Smooth muscle cell (in vitro differentiated cells): ENCODE data around the gene RUFY1. TPM values are rescaled to one million over a fixed set of nuclear protein-coding genes. Genes with fewer than 3 reads are reported as not detected.

Experiments
- DNase-seq: peaks from one replicate; lab custom pipeline; 2025; ENCODE audit not compliant: unreplicated experiment; lab: John Stamatoyannopoulos, UW
- H2AFZ ChIP-seq: fragments of 200-600 bp; sonication (generic); 2 replicates; pipeline ENCODE4 v1.6.0; 2016; ENCODE audit warnings: antibody characterized with exemption, low read depth, mild to moderate bottlenecking
- H3F3A ChIP-seq: fragments of 200-600 bp; sonication (generic); 2 replicates; pipeline ENCODE4 v1.6.0; 2017; ENCODE audit warnings: antibody characterized with exemption, low read depth
- H3K27ac ChIP-seq: fragments of 200-600 bp; sonication (generic); 2 replicates; pipeline ENCODE4 v1.5.1; 2016; ENCODE audit warnings: low read depth, mild to moderate bottlenecking
- H3K27me3 ChIP-seq: fragments of 200-600 bp; sonication (generic); 2 replicates; pipeline ENCODE4 v1.6.1; 2016; ENCODE audit warnings: low read depth, mild to moderate bottlenecking
- H3K36me3 ChIP-seq: fragments of 200-600 bp; sonication (generic); 2 replicates; pipeline ENCODE4 v1.5.1; 2016; ENCODE audit warnings: low read depth
- H3K4me1 ChIP-seq: fragments of 200-600 bp; sonication (generic); 2 replicates; pipeline ENCODE4 v1.5.1; 2016; ENCODE audit warnings: low read depth
- H3K4me2 ChIP-seq: fragments of 200-600 bp; sonication (generic); 2 replicates; pipeline ENCODE4 v1.6.0; 2016; ENCODE audit warnings: mild to moderate bottlenecking
- H3K4me3 ChIP-seq: fragments of 200-600 bp; sonication (generic); 2 replicates; pipeline ENCODE4 v1.5.1; 2016; ENCODE audit warnings: mild to moderate bottlenecking
- H3K79me2 ChIP-seq: fragments of 200-600 bp; sonication (generic); 2 replicates; pipeline ENCODE4 v1.6.0; 2016; ENCODE audit warnings: low read depth, mild to moderate bottlenecking
- H3K9ac ChIP-seq: fragments of 200-600 bp; sonication (generic); 2 replicates; pipeline ENCODE4 v1.6.0; 2016; ENCODE audit warnings: low read depth
- H3K9me3 ChIP-seq: fragments of 200-600 bp; sonication (generic); replicated peaks from 2 replicates; pipeline ENCODE4 v1.5.1; 2016; ENCODE audit warnings: low read depth
- H4K20me1 ChIP-seq: fragments of 200-600 bp; sonication (generic); 2 replicates; pipeline ENCODE4 v1.6.0; 2016; ENCODE audit warnings: low read depth
- CTCF ChIP-seq: fragments of 200-600 bp; sonication (generic); IDR thresholded peaks from 2 replicates; pipeline ENCODE4 v1.5.1; 2017; ENCODE audit warnings: borderline replicate concordance, mild to moderate bottlenecking, antibody characterized with exemption; ENCODE audit not compliant: insufficient read depth, poor library complexity, severe bottlenecking
- WGBS: methylation state at CpG from one replicate; pipeline ENCODE4 v1.1.7; 2016; ENCODE audit warnings: low lambda C conversion rate; 5-methylcytosine and 5-hydroxymethylcytosine counted together
- polyA plus RNA-seq: library from polyadenylated mRNA; unstranded; fragments of >200 nt; fragmentation: Nextera tagmentation; extraction: Ambion mirVana; gene quantifications from 2 replicates; pipeline ENCODE4 v1.2.1, GENCODE V29; 2016
- total RNA-seq: library from RNA; depleted of rRNA; stranded (reverse); fragments of >200 nt; gene quantifications from 2 replicates; pipeline ENCODE4 v1.2.3, GENCODE V29; 2014

RUFY1 gene
- total and polyA plus RNA-seq, 2 experiments from 2014 or later, result 23.8 to 26.4 TPM

GRCh38 chr5:179533024-179533423 lies 17.3 kb upstream of the RUFY1 start:
- Histone ChIP-seq H3K4me1 (peaks cover 6% of the 10 kb centered on the region), H3F3A (peaks cover 3% of the 10 kb centered on the region), H3K4me2 (no peak overlapping the region), H3K79me2 (no peaks in the 10 kb centered on the region), H3K27me3 (no peaks in the 10 kb centered on the region), H2AFZ (no peak overlapping the region), H3K9ac (no peak overlapping the region), H4K20me1 (no peaks in the 10 kb centered on the region), H3K36me3 (no peaks in the 10 kb centered on the region), H3K27ac (no peak overlapping the region), H3K9me3 (no peaks in the 10 kb centered on the region), H3K4me3 (no peak overlapping the region)
- DNase-seq, result no peak
- WGBS, result 82% methylated on average over 6 of the region's 6 CpGs
- TF ChIP-seq CTCF, result no peak

DNA sequence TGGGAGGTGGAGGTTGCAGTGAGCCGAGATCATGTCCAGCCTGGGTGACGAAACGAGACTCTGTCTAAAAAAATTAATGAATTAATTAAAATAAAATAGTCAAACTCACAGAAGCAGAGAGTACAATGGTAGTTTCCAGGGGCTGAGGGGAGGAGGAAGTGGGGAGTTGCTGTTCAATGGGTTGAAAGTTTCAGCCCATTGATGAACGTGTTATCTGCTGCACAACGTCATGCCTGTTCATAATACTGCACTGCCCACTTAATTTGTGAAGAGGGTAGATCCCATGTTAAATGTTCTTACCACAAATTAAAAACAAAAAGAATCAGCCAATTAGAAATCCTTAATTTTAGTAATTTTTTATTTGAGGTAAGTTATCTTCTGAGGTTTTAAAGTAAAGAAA lies 16.4 kb upstream of the RUFY1 start:
- no peaks in the 10 kb centered on the region for H3K9me3 ChIP-seq
- no peak for TF ChIP-seq CTCF
- H3K27ac ChIP-seq, result no peak overlapping the region
- H4K20me1 ChIP-seq, result no peaks in the 10 kb centered on the region
- 91% methylated on average over 5 of the region's 5 CpGs for WGBS
- no peaks in the 10 kb centered on the region for H3K36me3 ChIP-seq
- H2AFZ ChIP-seq, result no peak overlapping the region
- H3K4me2 ChIP-seq, result no peak overlapping the region
- peaks cover 6% of the 10 kb centered on the region for H3K4me1 ChIP-seq
- no peaks in the 10 kb centered on the region for H3K79me2 ChIP-seq
- no peak for DNase-seq
- H3F3A ChIP-seq, result peaks cover 3% of the 10 kb centered on the region
- no peak overlapping the region for H3K9ac ChIP-seq
- H3K4me3 ChIP-seq, result no peak overlapping the region
- H3K27me3 ChIP-seq, result no peaks in the 10 kb centered on the region

- Histone ChIP-seq H3K27ac (no peak overlapping the region), H3K4me2 (no peak overlapping the region), H3K4me1 (peaks cover 6% of the 10 kb centered on the region), H3K9me3 (no peaks in the 10 kb centered on the region), H3K9ac (no peak overlapping the region), H2AFZ (no peak overlapping the region), H3K27me3 (no peaks in the 10 kb centered on the region), H3F3A (peaks cover 3% of the 10 kb centered on the region), H3K36me3 (no peaks in the 10 kb centered on the region), H3K79me2 (no peaks in the 10 kb centered on the region), H3K4me3 (no peak overlapping the region), H4K20me1 (no peaks in the 10 kb centered on the region)
- DNase-seq, result no peak
- WGBS, result 95% methylated on average over 12 of the region's 12 CpGs
- no peak for TF ChIP-seq CTCF
These were observed 15.9 kb upstream of the RUFY1 start for GRCh38 chr5:179534431-179534830.

GRCh38 chr5:179536676-179537075 lies 13.7 kb upstream of the RUFY1 start:
- Histone ChIP-seq H4K20me1 (no peaks in the 10 kb centered on the region), H3K4me1 (no peaks in the 10 kb centered on the region), H3K4me2 (no peak overlapping the region), H3K27ac (no peak overlapping the region), H3K27me3 (no peaks in the 10 kb centered on the region), H3K79me2 (no peaks in the 10 kb centered on the region), H3K9ac (no peak overlapping the region), H3K9me3 (no peaks in the 10 kb centered on the region), H3K36me3 (no peaks in the 10 kb centered on the region), H2AFZ (no peak overlapping the region), H3K4me3 (no peak overlapping the region), H3F3A (no peaks in the 10 kb centered on the region)
- no peak for DNase-seq
- WGBS, result 82% methylated on average over 6 of the region's 6 CpGs
- TF ChIP-seq CTCF, result no peak
